GM20000 (cell line): ENCODE data around the gene CRISPLD2.

Experiments
- DNase-seq: peaks from one replicate; pipeline ENCODE4 v3.0.0; 2012; ENCODE audit warnings: low spot score
- TF ChIP-seq, protein P1 (sequence below): IDR thresholded peaks from 2 replicates; pipeline ENCODE4 v1.5.1; 2012; ENCODE audit warnings: mild to moderate bottlenecking, control low read depth; ENCODE audit errors: extremely low read depth, missing control alignments

The CRISPLD2 gene

DNA sequence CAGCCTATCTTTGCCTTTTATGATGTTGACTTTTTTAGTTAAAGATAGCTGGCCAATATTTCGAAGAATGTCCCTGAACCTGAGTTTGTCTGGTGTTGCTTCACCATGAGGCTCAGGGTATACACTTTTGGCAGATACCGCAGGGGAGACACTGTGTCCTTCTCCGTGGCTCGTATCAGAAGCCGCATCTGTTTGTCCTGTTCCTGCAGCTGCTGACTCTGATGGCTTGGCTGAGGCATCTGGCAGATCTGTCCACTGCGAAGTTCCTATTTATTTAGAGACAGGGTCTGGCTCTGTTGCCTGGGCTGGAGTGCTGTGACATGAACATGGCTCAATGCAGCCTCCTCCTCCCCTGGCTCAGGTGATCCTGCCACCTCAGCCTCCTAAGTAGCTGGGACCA lies 93.5 kb downstream of the CRISPLD2 start:
- DNase-seq = no peak

DNA sequence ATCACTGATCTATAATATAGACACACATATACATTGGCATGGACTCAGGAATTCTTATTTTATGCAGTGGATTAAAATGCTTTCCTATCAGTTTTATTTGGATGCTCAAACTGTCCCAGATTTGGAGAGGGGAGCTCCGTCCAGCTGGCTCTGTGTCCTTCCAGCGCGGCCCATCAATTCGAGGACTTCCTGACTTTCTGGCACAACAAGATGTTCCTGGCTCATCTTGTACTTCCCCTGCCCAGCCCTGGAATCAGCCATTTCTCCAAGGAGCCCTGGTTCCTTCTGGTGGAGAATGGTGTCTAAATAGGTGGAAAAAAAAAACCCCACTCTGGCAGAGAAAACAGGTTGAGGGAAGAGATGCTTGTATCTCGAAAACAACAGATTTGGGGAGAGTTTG lies 94.5 kb downstream of the CRISPLD2 start:
- DNase-seq = no peak

More for the DNA sequence above, 93.5 kb downstream of the CRISPLD2 start:
- TF ChIP-seq, protein P1, sequence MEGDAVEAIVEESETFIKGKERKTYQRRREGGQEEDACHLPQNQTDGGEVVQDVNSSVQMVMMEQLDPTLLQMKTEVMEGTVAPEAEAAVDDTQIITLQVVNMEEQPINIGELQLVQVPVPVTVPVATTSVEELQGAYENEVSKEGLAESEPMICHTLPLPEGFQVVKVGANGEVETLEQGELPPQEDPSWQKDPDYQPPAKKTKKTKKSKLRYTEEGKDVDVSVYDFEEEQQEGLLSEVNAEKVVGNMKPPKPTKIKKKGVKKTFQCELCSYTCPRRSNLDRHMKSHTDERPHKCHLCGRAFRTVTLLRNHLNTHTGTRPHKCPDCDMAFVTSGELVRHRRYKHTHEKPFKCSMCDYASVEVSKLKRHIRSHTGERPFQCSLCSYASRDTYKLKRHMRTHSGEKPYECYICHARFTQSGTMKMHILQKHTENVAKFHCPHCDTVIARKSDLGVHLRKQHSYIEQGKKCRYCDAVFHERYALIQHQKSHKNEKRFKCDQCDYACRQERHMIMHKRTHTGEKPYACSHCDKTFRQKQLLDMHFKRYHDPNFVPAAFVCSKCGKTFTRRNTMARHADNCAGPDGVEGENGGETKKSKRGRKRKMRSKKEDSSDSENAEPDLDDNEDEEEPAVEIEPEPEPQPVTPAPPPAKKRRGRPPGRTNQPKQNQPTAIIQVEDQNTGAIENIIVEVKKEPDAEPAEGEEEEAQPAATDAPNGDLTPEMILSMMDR = no peak

DNA sequence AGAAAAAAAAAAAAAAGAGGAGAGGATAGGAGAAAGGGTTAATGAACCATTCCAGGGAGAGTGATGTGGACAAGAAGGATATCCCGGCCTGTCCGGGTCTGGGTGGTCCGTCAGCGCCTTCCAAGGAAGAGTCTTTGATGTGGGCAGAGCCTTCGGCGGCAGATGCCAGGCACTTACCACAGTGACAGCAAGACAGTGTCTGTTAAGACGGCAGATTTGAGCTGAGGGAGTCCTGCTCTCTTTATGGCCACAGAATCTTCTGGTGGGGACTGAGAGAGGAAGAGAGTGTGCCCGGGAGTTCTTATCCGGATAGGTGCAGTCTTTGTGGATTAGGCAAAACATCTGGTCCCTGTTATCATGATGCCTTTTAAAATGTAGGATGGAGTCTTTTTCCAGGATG lies 96.4 kb downstream of the CRISPLD2 start:
- DNase-seq = no peak
- TF ChIP-seq, protein P1 = no peak

More for the DNA sequence above, 94.5 kb downstream of the CRISPLD2 start:
- TF ChIP-seq, protein P1 = no peak

DNA sequence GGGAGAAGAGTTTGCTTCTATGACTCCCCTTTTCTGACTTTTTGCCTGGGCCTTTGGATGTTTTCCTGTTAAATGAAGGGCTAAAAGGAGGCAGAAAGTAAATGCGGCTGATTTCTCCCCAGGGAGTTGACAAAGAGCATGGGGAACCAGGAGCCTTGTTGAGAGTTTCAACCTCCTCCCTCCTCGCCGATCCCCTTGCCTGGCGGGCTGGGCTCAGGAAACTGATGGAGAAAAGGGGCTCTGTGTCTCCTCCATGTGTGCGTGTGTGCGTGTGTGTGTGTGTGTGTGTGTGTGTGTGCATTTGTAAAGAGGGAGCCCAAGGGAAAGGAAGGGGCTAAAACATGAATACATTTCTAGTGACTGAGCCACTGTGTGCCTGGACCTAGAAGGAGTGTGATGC lies 97.1 kb downstream of the CRISPLD2 start:
- DNase-seq = no peak
- TF ChIP-seq, protein P1 = no peak

DNA sequence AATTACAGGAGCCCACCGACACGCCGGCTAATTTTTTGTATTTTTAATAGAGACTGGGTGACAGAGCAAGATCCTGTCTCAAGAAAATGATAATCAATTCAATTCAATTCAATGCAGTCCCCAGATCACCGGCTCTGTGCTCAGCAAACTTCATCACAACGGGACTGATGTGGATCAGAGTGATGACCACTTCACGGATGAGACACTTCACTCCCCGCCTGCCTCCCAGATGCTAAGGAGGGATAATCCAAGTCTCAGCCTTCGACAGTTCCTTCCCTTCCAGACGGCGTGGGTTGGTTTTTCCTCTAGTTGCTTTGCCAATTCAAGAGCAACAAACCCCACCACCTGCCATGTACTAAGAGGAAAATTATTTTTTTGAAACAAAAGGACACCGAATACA lies 97.7 kb downstream of the CRISPLD2 start:
- TF ChIP-seq, protein P1 = no peak

DNA sequence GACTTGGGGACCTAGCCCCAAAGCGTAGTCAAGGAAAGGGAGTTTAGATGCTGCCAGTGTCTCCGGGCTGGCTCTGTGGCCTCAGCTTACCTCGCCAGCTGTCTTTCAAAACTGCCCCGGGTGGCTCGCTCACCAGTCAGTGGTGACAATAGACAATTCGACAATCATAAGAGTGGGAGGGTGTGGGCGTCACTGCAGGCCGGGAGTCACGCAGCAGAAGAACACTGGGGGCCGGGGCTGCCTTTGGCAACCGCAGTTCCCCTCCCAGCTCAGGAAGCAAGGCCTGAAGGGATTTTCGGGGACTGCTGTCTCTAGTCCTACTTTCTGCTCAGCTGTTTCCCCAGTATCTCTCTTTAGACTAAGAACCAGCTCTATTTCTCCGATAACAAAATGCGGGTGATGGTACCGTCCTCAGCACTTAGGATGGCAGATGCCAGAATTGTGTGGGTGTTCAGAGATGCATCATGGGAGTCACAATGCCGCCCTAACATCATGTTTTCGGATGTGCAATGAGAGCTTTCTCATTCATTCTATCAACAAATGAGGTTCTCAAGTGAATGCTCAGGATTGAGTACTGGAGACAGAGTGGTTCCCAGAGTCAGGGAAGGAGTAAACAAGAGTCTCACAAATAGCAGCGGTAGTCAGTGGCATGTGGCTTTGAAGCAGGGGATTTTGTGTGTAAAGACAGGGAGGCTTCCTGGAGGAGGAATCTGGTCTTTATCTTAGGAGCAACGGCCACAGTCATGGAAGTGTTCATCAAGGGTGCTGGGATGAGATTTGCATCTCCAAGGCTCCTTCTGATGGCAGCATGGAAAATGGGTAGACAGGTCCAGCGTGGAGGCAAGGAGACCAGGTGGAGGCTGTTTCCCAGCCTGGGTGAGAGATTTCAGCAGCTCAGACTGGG lies 98.5 kb downstream of the CRISPLD2 start:
- TF ChIP-seq, protein P1 = no peak

More for the DNA sequence above, 97.7 kb downstream of the CRISPLD2 start:
- no peak for DNase-seq

DNA sequence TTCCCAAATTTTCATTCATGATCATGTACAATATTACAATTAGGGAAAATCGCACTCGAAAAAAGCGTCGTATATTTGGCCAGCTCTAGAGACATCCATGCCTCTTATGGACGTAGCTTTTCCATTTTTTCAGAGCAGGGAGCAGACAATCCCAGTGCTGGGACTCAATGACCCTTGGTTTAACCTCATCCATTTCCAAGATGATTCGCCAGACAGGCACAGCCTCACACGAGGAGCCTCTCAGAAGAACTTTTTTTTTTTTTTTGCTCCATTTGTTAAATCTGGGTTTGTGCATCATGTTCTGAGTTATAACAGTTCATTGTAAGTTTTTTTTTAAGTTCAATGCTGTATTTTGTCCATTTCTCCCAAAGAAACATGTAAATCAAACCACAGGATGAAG lies 99.5 kb downstream of the CRISPLD2 start:
- TF ChIP-seq, protein P1 = no peak
- DNase-seq = no peak

More for the DNA sequence above, 98.5 kb downstream of the CRISPLD2 start:
- no peak for DNase-seq
